Tibial artery (tissue), 4 donors: ENCODE measurements around the gene FEN1.

Experiments
- DNase-seq, 2 donors: peaks; one replicate each; pipeline ENCODE4 v3.0.0-alpha.2; 2019
- H3K27ac ChIP-seq, 2 donors: fragments of 200-600 bp; sonication (generic) in 1 of 2; 1 replicate in 1 of 2; 2 replicates in 1 of 2; pipeline ENCODE4 v1.5.1; 2018 to 2019; ENCODE audit warnings: mild to moderate bottlenecking in 1 of 2
- H3K27me3 ChIP-seq, 2 donors: fragments of 200-600 bp; sonication (generic) in 1 of 2; one replicate each; pipeline versions ENCODE4 v1.5.1 to v1.6.0; 2016 to 2019
- H3K36me3 ChIP-seq, 3 donors: fragments of 200-600 bp; sonication (generic) in 2 of 3; one replicate each; pipeline ENCODE4 v1.5.1; 2016 to 2019; ENCODE audit warnings: mild to moderate bottlenecking in 2 of 3
- H3K4me1 ChIP-seq, 4 donors: fragments of 200-600 bp; sonication (generic) in 2 of 4; 1 replicate in 3 of 4; 2 replicates in 1 of 4; pipeline ENCODE4 v1.5.1; 2016 to 2019
- H3K4me3 ChIP-seq, 2 donors: fragments of 200-600 bp; sonication (generic) in 1 of 2; 1 replicate in 1 of 2; 2 replicates in 1 of 2; pipeline ENCODE4 v1.5.1; 2018 to 2019; ENCODE audit warnings: mild to moderate bottlenecking in 2 of 2
- H3K9me3 ChIP-seq, 3 donors: fragments of 200-600 bp; sonication (generic) in 1 of 3; one replicate each; pipeline ENCODE4 v1.5.1; 2016 to 2019
- CTCF ChIP-seq, 2 experiments: fragments of 200-600 bp in 1 of 2; fragments of 450-650 bp in 1 of 2; IDR thresholded peaks; one replicate each; pipeline ENCODE4 v1.5.1; 2017 to 2019; ENCODE audit warnings: antibody characterized with exemption in 2 of 2, mild to moderate bottlenecking in 1 of 2, moderate library complexity in 1 of 2
- intact Hi-C: fragments of 100-400 bp; cut with DNase I; formaldehyde crosslinking; loops from one replicate; pipeline ENCODE4 v1.15.0; 2023; ENCODE audit warnings: low total_unique reads

Gene FEN1

GRCh38 chr11:61761440-61762222 lies 31.1 kb upstream of the FEN1 start:
- no peak overlapping the region for H3K4me3 ChIP-seq
- peaks cover 0 to 53% of the 10 kb centered on the region in 2 donors for H3K27me3 ChIP-seq
- no peaks in the 10 kb centered on the region for H3K4me1 ChIP-seq
- intact Hi-C loops, result no loop called here
- no peaks in the 10 kb centered on the region for H3K9me3 ChIP-seq
- TF ChIP-seq CTCF (IDR thresholded peaks at IDR 0.05), result no peak
- no peaks in the 10 kb centered on the region for H3K36me3 ChIP-seq
- no peak overlapping the region for H3K27ac ChIP-seq
- no peak for DNase-seq

GRCh38 chr11:61762223-61762615 lies 30.5 kb upstream of the FEN1 start:
- H3K27ac ChIP-seq, result no peak overlapping the region
- H3K4me3 ChIP-seq, result no peak overlapping the region
- DNase-seq, result no peak
- intact Hi-C loops, result no loop called here
- H3K27me3 ChIP-seq, result peaks cover 0 to 53% of the 10 kb centered on the region in 2 donors
- TF ChIP-seq CTCF (IDR thresholded peaks at IDR 0.05), result no peak
- H3K36me3 ChIP-seq, result no peaks in the 10 kb centered on the region
- H3K4me1 ChIP-seq, result no peaks in the 10 kb centered on the region
- no peaks in the 10 kb centered on the region for H3K9me3 ChIP-seq

- Histone ChIP-seq H3K27ac (no peak overlapping the region), H3K27me3 (peaks cover 0 to 48% of the 10 kb centered on the region in 2 donors), H3K36me3 (no peaks in the 10 kb centered on the region), H3K9me3 (no peaks in the 10 kb centered on the region), H3K4me1 (no peaks in the 10 kb centered on the region), H3K4me3 (no peak overlapping the region)
- no peak for TF ChIP-seq CTCF (IDR thresholded peaks at IDR 0.05)
- intact Hi-C loops, result no loop called here
- DNase-seq, result no peak
Measured at GRCh38 chr11:61762798-61763197, 29.9 kb upstream of the FEN1 start.

- no peak for TF ChIP-seq CTCF (IDR thresholded peaks at IDR 0.05)
- Histone ChIP-seq H3K27ac (no peak overlapping the region), H3K4me1 (no peaks in the 10 kb centered on the region), H3K4me3 (no peak overlapping the region), H3K9me3 (no peaks in the 10 kb centered on the region), H3K36me3 (no peaks in the 10 kb centered on the region), H3K27me3 (peaks cover 0 to 47% of the 10 kb centered on the region in 2 donors)
- intact Hi-C loops, result no loop called here
- no peak for DNase-seq
Measured at GRCh38 chr11:61763930-61764605, 28.6 kb upstream of the FEN1 start.

GRCh38 chr11:61764606-61765260 lies 28.0 kb upstream of the FEN1 start:
- intact Hi-C loops, result no loop called here
- Histone ChIP-seq H3K27ac (no peak overlapping the region), H3K36me3 (no peaks in the 10 kb centered on the region), H3K9me3 (no peaks in the 10 kb centered on the region), H3K27me3 (peaks cover 0 to 53% of the 10 kb centered on the region in 2 donors), H3K4me3 (no peak overlapping the region), H3K4me1 (no peaks in the 10 kb centered on the region)
- no peak for DNase-seq
- TF ChIP-seq CTCF (IDR thresholded peaks at IDR 0.05), result no peak
